Measurements from ENCODE around the gene HCN4. TPM values are rescaled to one million over a fixed set of nuclear protein-coding genes. Genes with fewer than 3 reads are reported as not detected.

HCN4 gene
- total and polyA plus RNA-seq, 2 experiments from 2014 or later = 0.27 to 0.40 TPM

- H3K36me3 ChIP-seq (replicated peaks; ENCODE audit: insufficient read depth, low read depth) = no peaks in the 10 kb centered on the region
- H3K79me2 ChIP-seq = no peaks in the 10 kb centered on the region
- H3K4me3 ChIP-seq = no peak overlapping the region
Measured at GRCh38 chr15:73325191-73325861, 43.4 kb downstream of the HCN4 start.

DNA sequence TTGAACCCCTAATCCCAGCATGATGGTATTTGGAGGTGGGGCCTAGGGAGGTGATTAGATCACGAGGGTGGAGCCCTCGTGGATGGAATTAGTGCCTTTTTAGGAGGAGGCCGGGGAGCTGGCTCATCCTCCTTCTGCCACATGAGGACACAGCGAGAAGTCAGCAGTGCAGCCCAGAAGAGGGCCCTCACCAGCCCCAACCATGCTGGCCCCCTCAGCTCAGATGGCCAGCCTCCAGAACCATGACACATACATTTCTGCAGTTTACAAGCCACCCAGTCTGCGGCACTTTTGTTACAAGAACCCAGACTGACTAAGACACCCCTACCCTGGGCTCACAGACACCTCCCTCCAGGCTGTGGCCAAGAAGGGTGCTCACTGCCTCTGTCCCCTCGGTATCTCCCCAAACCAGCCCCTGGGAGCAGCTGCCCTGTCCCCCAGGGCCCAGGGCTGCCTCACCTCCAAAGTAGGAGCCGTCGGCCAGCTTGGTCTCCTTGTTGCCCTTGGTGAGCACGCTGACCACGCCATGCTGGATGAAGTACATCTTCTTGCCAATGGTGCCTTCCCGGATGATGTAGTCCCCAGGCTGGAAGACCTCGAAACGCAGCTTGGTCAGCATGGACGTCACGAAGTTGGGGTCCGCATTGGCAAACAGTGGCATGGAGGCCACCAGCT, 44.1 kb downstream of the HCN4 start:
- Histone ChIP-seq H3K79me2 (no peaks in the 10 kb centered on the region), H3K27me3 (no peaks in the 10 kb centered on the region), H3K9me3 (ENCODE audit: low read depth) (no peaks in the 10 kb centered on the region), H3K36me3 (replicated peaks; ENCODE audit: insufficient read depth, low read depth) (no peaks in the 10 kb centered on the region), H3K27ac (no peak overlapping the region), H3K9me2 (replicated peaks; ENCODE audit: insufficient read depth) (no peaks in the 10 kb centered on the region), H3K4me2 (no peak overlapping the region), H4K20me1 (ENCODE audit: insufficient read depth, poor library complexity, severe bottlenecking) (no peaks in the 10 kb centered on the region), H3K4me1 (ENCODE audit: insufficient read depth) (no peaks in the 10 kb centered on the region), H3K4me3 (no peak overlapping the region), H2AFZ (no peak overlapping the region)
- no peak for DNase-seq (ENCODE audit: low spot score)
- TF ChIP-seq, protein P1, sequence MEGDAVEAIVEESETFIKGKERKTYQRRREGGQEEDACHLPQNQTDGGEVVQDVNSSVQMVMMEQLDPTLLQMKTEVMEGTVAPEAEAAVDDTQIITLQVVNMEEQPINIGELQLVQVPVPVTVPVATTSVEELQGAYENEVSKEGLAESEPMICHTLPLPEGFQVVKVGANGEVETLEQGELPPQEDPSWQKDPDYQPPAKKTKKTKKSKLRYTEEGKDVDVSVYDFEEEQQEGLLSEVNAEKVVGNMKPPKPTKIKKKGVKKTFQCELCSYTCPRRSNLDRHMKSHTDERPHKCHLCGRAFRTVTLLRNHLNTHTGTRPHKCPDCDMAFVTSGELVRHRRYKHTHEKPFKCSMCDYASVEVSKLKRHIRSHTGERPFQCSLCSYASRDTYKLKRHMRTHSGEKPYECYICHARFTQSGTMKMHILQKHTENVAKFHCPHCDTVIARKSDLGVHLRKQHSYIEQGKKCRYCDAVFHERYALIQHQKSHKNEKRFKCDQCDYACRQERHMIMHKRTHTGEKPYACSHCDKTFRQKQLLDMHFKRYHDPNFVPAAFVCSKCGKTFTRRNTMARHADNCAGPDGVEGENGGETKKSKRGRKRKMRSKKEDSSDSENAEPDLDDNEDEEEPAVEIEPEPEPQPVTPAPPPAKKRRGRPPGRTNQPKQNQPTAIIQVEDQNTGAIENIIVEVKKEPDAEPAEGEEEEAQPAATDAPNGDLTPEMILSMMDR (IDR thresholded peaks at IDR 0.05; ENCODE audit: poor library complexity) = no peak
- TF ChIP-seq EZH2 (IDR thresholded peaks at IDR 0.05; ENCODE audit: borderline replicate concordance) = no peak
- no peak for TF ChIP-seq EZH2phosphoT487 (IDR thresholded peaks at IDR 0.05; ENCODE audit: low read depth, severe bottlenecking, unreplicated experiment)
- WGBS (ENCODE audit: low lambda C conversion rate, missing lambda C conversion rate) = 96% methylated on average over 16 of the region's 16 CpGs

More at GRCh38 chr15:73325191-73325861, 43.4 kb downstream of the HCN4 start:
- no peaks in the 10 kb centered on the region for H3K9me2 ChIP-seq (replicated peaks; ENCODE audit: insufficient read depth)
- DNase-seq (ENCODE audit: low spot score) = no peak
- H4K20me1 ChIP-seq (ENCODE audit: insufficient read depth, poor library complexity, severe bottlenecking) = no peaks in the 10 kb centered on the region
- H2AFZ ChIP-seq = no peak overlapping the region
- no peaks in the 10 kb centered on the region for H3K27me3 ChIP-seq
- H3K27ac ChIP-seq = no peak overlapping the region
- 88% methylated on average over 26 of the region's 29 CpGs for WGBS (ENCODE audit: low lambda C conversion rate, missing lambda C conversion rate)
- no peaks in the 10 kb centered on the region for H3K4me1 ChIP-seq (ENCODE audit: insufficient read depth)
- no peak overlapping the region for H3K4me2 ChIP-seq
- TF ChIP-seq EZH2 (IDR thresholded peaks at IDR 0.05; ENCODE audit: borderline replicate concordance) = no peak
- no peak for TF ChIP-seq EZH2phosphoT487 (IDR thresholded peaks at IDR 0.05; ENCODE audit: low read depth, severe bottlenecking, unreplicated experiment)
- TF ChIP-seq, protein P1 (IDR thresholded peaks at IDR 0.05; ENCODE audit: poor library complexity) = no peak
- no peaks in the 10 kb centered on the region for H3K9me3 ChIP-seq (ENCODE audit: low read depth)

- Histone ChIP-seq H3K27ac (no peak overlapping the region), H3K4me1 (ENCODE audit: insufficient read depth) (no peaks in the 10 kb centered on the region), H3K79me2 (no peaks in the 10 kb centered on the region), H3K4me2 (no peak overlapping the region), H3K4me3 (no peak overlapping the region), H2AFZ (no peak overlapping the region), H3K27me3 (no peaks in the 10 kb centered on the region), H3K9me3 (ENCODE audit: low read depth) (no peaks in the 10 kb centered on the region), H3K9me2 (replicated peaks; ENCODE audit: insufficient read depth) (no peaks in the 10 kb centered on the region), H4K20me1 (ENCODE audit: insufficient read depth, poor library complexity, severe bottlenecking) (no peaks in the 10 kb centered on the region), H3K36me3 (replicated peaks; ENCODE audit: insufficient read depth, low read depth) (no peaks in the 10 kb centered on the region)
- TF ChIP-seq EZH2phosphoT487 (IDR thresholded peaks at IDR 0.05; ENCODE audit: low read depth, severe bottlenecking, unreplicated experiment) (no peak), EZH2 (IDR thresholded peaks at IDR 0.05; ENCODE audit: borderline replicate concordance) (no peak)
- TF ChIP-seq, protein P1 (IDR thresholded peaks at IDR 0.05; ENCODE audit: poor library complexity) = no peak
- DNase-seq (ENCODE audit: low spot score) = no peak
- 93% methylated on average over 3 of the region's 16 CpGs for WGBS (ENCODE audit: low lambda C conversion rate, missing lambda C conversion rate)
Measured at GRCh38 chr15:73323956-73324355, 44.8 kb downstream of the HCN4 start.
